ENCODE results near the gene ABO. TPM values are rescaled to one million over a fixed set of nuclear protein-coding genes. Genes with fewer than 3 reads are reported as not detected.

Gene ABO
- total RNA-seq, 1 experiment from 2014 or later, result 2.8 TPM

GRCh38 chr9:133239533-133240090 is 35.4 kb downstream of the ABO start:
- Mint-ChIP-seq H3K36me3 (ENCODE audit: insufficient read depth, unreplicated experiment) (peaks cover 7% of the 10 kb centered on the region), H3K4me1 (ENCODE audit: low read depth, unreplicated experiment) (no peaks in the 10 kb centered on the region), H3K27ac (ENCODE audit: unreplicated experiment) (no peak overlapping the region), H3K27me3 (ENCODE audit: unreplicated experiment) (peaks cover 15% of the 10 kb centered on the region), H3K4me3 (ENCODE audit: low read depth, unreplicated experiment) (peak overlapping the region; percentile 43), H3K9me3 (ENCODE audit: low read depth, unreplicated experiment) (no peaks in the 10 kb centered on the region)
- no peak for DNase-seq
- intact Hi-C loops (cut with micrococcal nuclease; ENCODE audit: unreplicated experiment), result loop anchor here (2.0 kb wide), 1 partner anchor 53 kb away; no protein-coding TSS in a partner anchor
- CTCF ChIA-PET, result interaction anchor here (2.0 to 2.5 kb wide), 2 partner anchors 52 to 54 kb away, joined by 10 to 19 read pairs; no protein-coding TSS in a partner anchor
- BruUV-seq (replicated peaks), result no TSS peak
- TF ChIP-seq, protein P1, sequence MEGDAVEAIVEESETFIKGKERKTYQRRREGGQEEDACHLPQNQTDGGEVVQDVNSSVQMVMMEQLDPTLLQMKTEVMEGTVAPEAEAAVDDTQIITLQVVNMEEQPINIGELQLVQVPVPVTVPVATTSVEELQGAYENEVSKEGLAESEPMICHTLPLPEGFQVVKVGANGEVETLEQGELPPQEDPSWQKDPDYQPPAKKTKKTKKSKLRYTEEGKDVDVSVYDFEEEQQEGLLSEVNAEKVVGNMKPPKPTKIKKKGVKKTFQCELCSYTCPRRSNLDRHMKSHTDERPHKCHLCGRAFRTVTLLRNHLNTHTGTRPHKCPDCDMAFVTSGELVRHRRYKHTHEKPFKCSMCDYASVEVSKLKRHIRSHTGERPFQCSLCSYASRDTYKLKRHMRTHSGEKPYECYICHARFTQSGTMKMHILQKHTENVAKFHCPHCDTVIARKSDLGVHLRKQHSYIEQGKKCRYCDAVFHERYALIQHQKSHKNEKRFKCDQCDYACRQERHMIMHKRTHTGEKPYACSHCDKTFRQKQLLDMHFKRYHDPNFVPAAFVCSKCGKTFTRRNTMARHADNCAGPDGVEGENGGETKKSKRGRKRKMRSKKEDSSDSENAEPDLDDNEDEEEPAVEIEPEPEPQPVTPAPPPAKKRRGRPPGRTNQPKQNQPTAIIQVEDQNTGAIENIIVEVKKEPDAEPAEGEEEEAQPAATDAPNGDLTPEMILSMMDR (IDR thresholded peaks at IDR 0.05; ENCODE audit: unreplicated experiment), result no peak

- no peak overlapping the region for H3K27ac Mint-ChIP-seq (ENCODE audit: unreplicated experiment)
Observed at GRCh38 chr9:133238851-133239532, 36.0 kb downstream of the ABO start.

DNA sequence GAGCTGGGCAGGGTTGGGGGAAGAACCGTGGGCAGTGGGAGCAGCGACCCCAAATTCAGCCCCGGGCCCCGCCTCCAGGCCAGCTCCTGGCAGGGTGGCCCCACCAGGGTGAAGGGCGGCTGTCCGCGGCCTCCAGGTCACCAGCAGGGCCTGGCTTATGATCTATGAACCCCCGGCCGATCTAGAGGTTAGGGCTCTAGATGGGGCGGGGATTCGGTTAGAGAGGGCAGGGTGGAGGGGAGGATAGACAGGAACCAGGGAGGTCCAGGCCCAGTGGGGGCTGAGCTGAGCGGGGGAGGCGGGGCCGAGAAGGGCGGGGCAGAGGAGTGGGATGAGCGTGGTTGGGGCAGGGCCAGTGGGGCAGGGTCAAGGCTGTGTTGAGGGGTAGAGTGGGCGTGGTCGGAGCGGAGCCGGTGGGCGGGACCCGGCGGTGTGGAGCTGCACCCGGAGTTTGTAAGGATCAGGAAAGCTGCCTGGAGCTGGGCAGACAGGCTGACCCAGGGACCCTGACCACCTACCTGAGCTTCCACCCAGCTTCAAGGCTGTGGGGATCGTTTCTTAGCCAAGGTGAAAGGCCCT is 36.6 kb downstream of the ABO start:
- CTCF ChIA-PET, result interaction anchor here (0.7 to 2.5 kb wide), 5 partner anchors 14 to 92 kb away, joined by 3 to 19 read pairs (median 5); no protein-coding TSS in a partner anchor
- H3K27me3 Mint-ChIP-seq (ENCODE audit: unreplicated experiment), result peaks cover 15% of the 10 kb centered on the region
- no peaks in the 10 kb centered on the region for H3K9me3 Mint-ChIP-seq (ENCODE audit: low read depth, unreplicated experiment)

More at GRCh38 chr9:133238851-133239532, 36.0 kb downstream of the ABO start:
- peak; percentile 76 for DNase-seq
- Mint-ChIP-seq H3K9me3 (ENCODE audit: low read depth, unreplicated experiment) (no peaks in the 10 kb centered on the region), H3K36me3 (ENCODE audit: insufficient read depth, unreplicated experiment) (peaks cover 7% of the 10 kb centered on the region), H3K27me3 (ENCODE audit: unreplicated experiment) (peaks cover 15% of the 10 kb centered on the region), H3K4me3 (ENCODE audit: low read depth, unreplicated experiment) (peak overlapping the region; percentile 43), H3K4me1 (ENCODE audit: low read depth, unreplicated experiment) (no peaks in the 10 kb centered on the region)
- intact Hi-C loops (cut with micrococcal nuclease; ENCODE audit: unreplicated experiment), result loop anchor here (2.0 kb wide), 1 partner anchor 52 kb away; no protein-coding TSS in a partner anchor
- CTCF ChIA-PET, result interaction anchor here (0.7 to 2.5 kb wide), 5 partner anchors 14 to 91 kb away, joined by 3 to 19 read pairs (median 5); no protein-coding TSS in a partner anchor
- no TSS peak for BruUV-seq (replicated peaks)
- TF ChIP-seq, protein P1 (IDR thresholded peaks at IDR 0.05; ENCODE audit: unreplicated experiment), result peak; percentile 74

More for the DNA sequence above, 36.6 kb downstream of the ABO start:
- BruUV-seq (replicated peaks), result no TSS peak
- intact Hi-C loops (cut with micrococcal nuclease; ENCODE audit: unreplicated experiment), result loop anchor here (2.0 kb wide), 1 partner anchor 52 kb away; no protein-coding TSS in a partner anchor
- Mint-ChIP-seq H3K4me1 (ENCODE audit: low read depth, unreplicated experiment) (no peaks in the 10 kb centered on the region), H3K27ac (ENCODE audit: unreplicated experiment) (no peak overlapping the region), H3K36me3 (ENCODE audit: insufficient read depth, unreplicated experiment) (peaks cover 7% of the 10 kb centered on the region), H3K4me3 (ENCODE audit: low read depth, unreplicated experiment) (peak overlapping the region; percentile 43)
- DNase-seq, result peak; percentile 38
- TF ChIP-seq, protein P1 (IDR thresholded peaks at IDR 0.05; ENCODE audit: unreplicated experiment), result no peak

Data from Calu3 (cell line).